MCF 10A (cell line): ENCODE measurements around the gene DNM3. TPM values are rescaled to one million over a fixed set of nuclear protein-coding genes. Genes with fewer than 3 reads are reported as not detected.

Experiments
- BruUV-seq: library from RNA; stranded (reverse); fragments of 400-500 nt; replicated peaks from 2 replicates; lab custom pipeline; 2021; lab: Mats Ljungman, UMichigan
- CTCF ChIA-PET: fragments of 300-600 bp; sonication (Branson Sonifier 250); formaldehyde crosslinking; extraction: SDS; loops from one replicate; lab custom pipeline; 2021; ENCODE audit warnings: antibody characterized with exemption, inconsistent platforms; lab: Yijun Ruan, JAX
- POLR2A ChIA-PET: fragments of 300-600, 350-650 bp; sonication (Branson Sonifier 250); formaldehyde crosslinking; extraction: SDS; loops from one replicate; lab custom pipeline; 2020; ENCODE audit warnings: antibody characterized with exemption, inconsistent platforms; lab: Yijun Ruan, JAX
- DNase-seq: peaks from one replicate; pipeline ENCODE4 v3.0.0-alpha.2; 2018; ENCODE audit not compliant: unreplicated experiment
- H3K27ac Mint-ChIP-seq: one replicate; pipeline ENCODE4 v1.8.0; 2022; ENCODE audit warnings: mild to moderate bottlenecking, low read depth, mixed read lengths; ENCODE audit not compliant: unreplicated experiment
- H3K27me3 Mint-ChIP-seq: one replicate; pipeline ENCODE4 v1.8.0; 2022; ENCODE audit warnings: mixed read lengths; ENCODE audit not compliant: insufficient read depth, unreplicated experiment
- H3K36me3 Mint-ChIP-seq: one replicate; pipeline ENCODE4 v1.8.0; 2022; ENCODE audit warnings: mild to moderate bottlenecking, moderate library complexity, mixed read lengths; ENCODE audit not compliant: insufficient read depth, unreplicated experiment
- H3K4me1 Mint-ChIP-seq: one replicate; pipeline ENCODE4 v1.8.0; 2022; ENCODE audit warnings: mixed read lengths; ENCODE audit not compliant: insufficient read depth, unreplicated experiment
- H3K4me3 Mint-ChIP-seq: one replicate; pipeline ENCODE4 v1.8.0; 2022; ENCODE audit warnings: mild to moderate bottlenecking, moderate library complexity, mixed read lengths; ENCODE audit not compliant: unreplicated experiment
- H3K9me3 Mint-ChIP-seq: one replicate; pipeline ENCODE4 v1.8.0; 2022; ENCODE audit warnings: mixed read lengths; ENCODE audit not compliant: unreplicated experiment
- CTCF ChIP-seq: fragments of 200-600 bp; IDR thresholded peaks from one replicate; pipeline ENCODE4 v1.8.0; 2022; ENCODE audit warnings: antibody characterized with exemption, mild to moderate bottlenecking; ENCODE audit not compliant: unreplicated experiment
- intact Hi-C: fragments of 100-400 bp; cut with micrococcal nuclease; formaldehyde crosslinking; loops from 2 replicates; pipeline ENCODE4 v1.14.1; 2022
- total RNA-seq: library from RNA; stranded (reverse); gene quantifications from 2 replicates; pipeline ENCODE4 v1.2.3, GENCODE V29; 2022

The DNM3 gene
- total RNA-seq, 1 experiment from 2014 or later: 0.68 TPM

- ChIA-PET CTCF (interaction anchor here (0.6 to 7.5 kb wide), 29 partner anchors 10 to 449 kb away, joined by 3 to 89 read pairs (median 4); no protein-coding TSS in a partner anchor), POLR2A (interaction anchor here (0.5 to 7.1 kb wide), 12 partner anchors 9 to 1417 kb away, joined by 3 to 43 read pairs (median 4); partner anchors contain the start of genes SUCO and ZBTB37)
- no peak for TF ChIP-seq CTCF
- no peaks in the 10 kb centered on the region for H3K9me3 Mint-ChIP-seq
- H3K27ac Mint-ChIP-seq: no peak overlapping the region
- DNase-seq: no peak
- no TSS peak for BruUV-seq
- no peak overlapping the region for H3K4me3 Mint-ChIP-seq
- H3K36me3 Mint-ChIP-seq: no peaks in the 10 kb centered on the region
- peaks cover 28% of the 10 kb centered on the region for H3K4me1 Mint-ChIP-seq
- no peaks in the 10 kb centered on the region for H3K27me3 Mint-ChIP-seq
- intact Hi-C loops: loop anchor here (2.0 to 5.0 kb wide), 2 partner anchors 136 to 158 kb away; no protein-coding TSS in a partner anchor
Observed at GRCh38 chr1:172451002-172451443, 609.7 kb downstream of the DNM3 start.

- no peak overlapping the region for H3K4me3 Mint-ChIP-seq
- TF ChIP-seq CTCF: no peak
- intact Hi-C loops: loop anchor here (5.0 kb wide), 1 partner anchor 135 kb away; no protein-coding TSS in a partner anchor
- no peaks in the 10 kb centered on the region for H3K36me3 Mint-ChIP-seq
- no peak for DNase-seq
- POLR2A ChIA-PET: interaction anchor here (0.7 to 7.1 kb wide), 3 partner anchors 34 to 711 kb away, joined by 3 to 43 read pairs (median 4); partner anchors contain the start of gene SUCO
- CTCF ChIA-PET: interaction anchor here (0.6 to 7.5 kb wide), 12 partner anchors 8 to 1366 kb away, joined by 3 to 89 read pairs (median 4); partner anchors contain the start of genes PIGC and SUCO
- no peaks in the 10 kb centered on the region for H3K9me3 Mint-ChIP-seq
- no TSS peak for BruUV-seq
- H3K27ac Mint-ChIP-seq: no peak overlapping the region
- H3K27me3 Mint-ChIP-seq: no peaks in the 10 kb centered on the region
- peaks cover 28% of the 10 kb centered on the region for H3K4me1 Mint-ChIP-seq
Observed at GRCh38 chr1:172452536-172453152, 611.3 kb downstream of the DNM3 start.

- BruUV-seq: no TSS peak
- Mint-ChIP-seq H3K36me3 (no peaks in the 10 kb centered on the region), H3K4me1 (peaks cover 28% of the 10 kb centered on the region)
Observed at GRCh38 chr1:172453153-172453545, 611.9 kb downstream of the DNM3 start.

More at GRCh38 chr1:172453153-172453545, 611.9 kb downstream of the DNM3 start:
- no peak for DNase-seq
- CTCF ChIA-PET: interaction anchor here (0.6 to 7.5 kb wide), 14 partner anchors 9 to 1365 kb away, joined by 3 to 89 read pairs (median 4); partner anchors contain the start of genes PIGC and SUCO
- POLR2A ChIA-PET: interaction anchor here (0.6 to 7.1 kb wide), 2 partner anchors 79 to 236 kb away, joined by 3 to 43 read pairs; partner anchors contain the start of gene SUCO
- Mint-ChIP-seq H3K27me3 (no peaks in the 10 kb centered on the region), H3K9me3 (no peaks in the 10 kb centered on the region), H3K4me3 (no peak overlapping the region), H3K27ac (no peak overlapping the region)
- no peak for TF ChIP-seq CTCF
- intact Hi-C loops: loop anchor here (5.0 kb wide), 1 partner anchor 134 kb away; no protein-coding TSS in a partner anchor
